Nucleus accumbens (tissue), 56 donors: Measurements from ENCODE around the gene QPCTL.
"Not testable (repeated sequence)": the region's sequence is repeated elsewhere in the genome, so short reads cannot be mapped to it uniquely, and the experiment has no call there.

ENCODE experiments used
- DNase-seq, 56 donors: peaks; one replicate each; lab custom pipeline; 2025; lab: John Stamatoyannopoulos, UW

The QPCTL gene

DNA sequence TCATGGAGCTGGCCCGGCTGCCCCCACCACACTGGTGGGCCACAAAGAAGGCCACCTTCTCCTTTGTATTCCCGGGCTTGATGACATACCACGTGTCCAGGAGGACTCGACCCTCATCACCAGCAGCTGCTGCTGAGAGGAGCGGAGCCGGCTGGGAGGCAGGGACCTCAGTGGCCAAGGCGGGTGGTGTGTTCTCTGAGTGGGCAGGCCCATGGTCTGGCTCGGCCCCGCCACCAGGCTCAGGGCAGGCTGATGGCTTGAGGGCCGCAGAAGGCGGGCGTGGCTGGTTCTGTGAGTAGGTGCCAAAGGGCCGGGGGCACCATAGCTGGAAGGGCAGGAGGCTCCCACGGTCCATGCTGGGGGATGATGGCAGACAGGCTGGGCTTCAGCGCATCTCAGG is 20.7 kb downstream of the QPCTL start:
- DNase-seq = no peak

DNA sequence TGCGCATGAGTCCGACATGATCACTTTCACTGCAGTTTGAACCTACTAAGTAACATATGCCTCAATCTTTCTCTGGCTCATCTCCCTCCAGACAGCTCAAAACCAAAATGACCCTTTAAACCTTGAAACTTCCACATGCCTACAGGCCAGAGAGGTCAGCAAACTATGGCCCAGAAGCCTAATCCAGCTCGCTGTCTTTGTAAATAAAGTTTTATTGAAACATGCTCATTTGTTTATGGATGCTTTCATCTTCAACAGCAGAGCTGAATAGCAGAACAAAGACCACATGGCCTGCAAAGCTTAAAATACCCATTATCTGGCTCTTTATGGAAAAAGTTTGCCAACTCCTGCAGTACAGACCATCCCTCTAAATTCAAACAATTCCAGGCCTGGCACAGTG is 22.7 kb downstream of the QPCTL start:
- DNase-seq = no peak

DNA sequence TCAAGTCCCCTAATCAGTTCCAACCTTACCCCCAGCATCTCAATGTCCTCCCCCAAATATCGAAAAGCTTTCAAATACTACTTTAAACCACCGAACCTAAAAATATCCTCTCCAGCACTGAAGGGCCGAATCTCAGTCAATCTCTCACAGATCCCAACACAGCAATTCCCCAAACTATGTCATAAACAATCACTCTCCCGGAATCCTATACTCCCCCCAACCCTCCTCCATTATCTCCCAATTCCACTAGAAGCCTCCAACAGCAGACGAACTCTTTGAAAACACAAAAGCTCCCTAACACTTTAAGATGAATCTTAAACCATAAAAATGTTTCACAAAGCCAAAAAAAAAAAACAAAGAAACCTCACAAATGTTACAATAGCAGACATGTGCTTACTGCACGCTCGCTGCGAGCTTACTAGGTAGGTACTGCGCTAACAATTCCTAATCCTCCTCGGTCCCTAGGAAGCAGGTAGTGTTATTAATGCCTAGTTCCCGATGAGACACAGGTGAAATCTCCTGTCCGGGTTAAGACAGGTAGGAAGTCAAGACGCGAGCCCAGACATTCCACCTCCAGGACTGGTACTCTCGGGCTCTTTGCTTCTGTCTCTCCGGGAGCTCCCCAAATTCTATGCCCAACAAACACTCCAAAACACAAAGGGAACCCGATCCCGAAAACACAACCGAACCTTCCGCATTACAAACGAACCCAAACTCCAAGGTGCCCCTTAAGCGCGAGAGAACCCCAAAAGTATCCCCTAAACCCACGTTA is 24.1 kb downstream of the QPCTL start:
- DNase-seq = peak in 19 of 56 donors; percentile 9 to 74 (median 44)

DNA sequence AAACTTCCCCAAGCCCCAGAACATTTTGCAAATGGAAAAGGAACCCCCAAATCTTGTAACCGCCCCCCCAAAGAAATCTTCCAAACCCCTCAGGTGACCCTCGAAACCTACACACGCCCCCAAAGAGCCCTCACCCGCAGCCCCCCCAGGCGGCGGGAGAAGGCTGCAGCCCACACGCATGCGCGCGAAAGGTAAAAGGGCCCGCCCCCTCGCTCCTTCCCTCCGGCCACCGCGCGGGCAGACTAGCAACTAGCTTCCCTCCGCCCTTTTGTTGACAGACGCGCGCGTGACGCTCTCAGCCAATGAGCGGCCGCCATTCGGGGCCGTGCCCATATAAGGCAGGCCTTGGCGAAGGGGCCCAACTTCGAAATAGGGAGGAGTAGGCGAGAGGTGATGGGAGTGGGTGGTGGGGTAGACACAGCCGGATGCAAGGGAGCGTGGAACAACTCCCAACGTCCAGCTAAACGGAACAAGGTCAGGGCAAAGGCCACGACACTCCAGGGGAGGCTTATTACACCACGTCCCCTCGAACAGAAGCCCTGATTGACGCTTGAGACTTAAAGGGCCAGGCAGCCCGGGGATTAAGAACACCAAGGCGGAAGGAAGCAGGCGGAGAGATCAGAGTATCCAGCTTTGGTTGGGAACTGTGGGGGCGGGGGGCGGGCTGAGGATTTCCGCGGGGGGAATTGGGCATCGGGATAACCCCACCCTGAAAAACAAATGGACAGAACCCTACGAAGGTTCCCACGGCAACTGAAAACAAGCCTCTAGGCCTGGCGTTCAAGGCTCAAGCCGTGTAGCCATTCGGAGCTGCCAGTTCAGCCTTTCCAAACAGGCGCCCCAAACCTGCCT is 24.9 kb downstream of the QPCTL start:
- DNase-seq = peak; percentile 90 to 100 (median 99)

DNA sequence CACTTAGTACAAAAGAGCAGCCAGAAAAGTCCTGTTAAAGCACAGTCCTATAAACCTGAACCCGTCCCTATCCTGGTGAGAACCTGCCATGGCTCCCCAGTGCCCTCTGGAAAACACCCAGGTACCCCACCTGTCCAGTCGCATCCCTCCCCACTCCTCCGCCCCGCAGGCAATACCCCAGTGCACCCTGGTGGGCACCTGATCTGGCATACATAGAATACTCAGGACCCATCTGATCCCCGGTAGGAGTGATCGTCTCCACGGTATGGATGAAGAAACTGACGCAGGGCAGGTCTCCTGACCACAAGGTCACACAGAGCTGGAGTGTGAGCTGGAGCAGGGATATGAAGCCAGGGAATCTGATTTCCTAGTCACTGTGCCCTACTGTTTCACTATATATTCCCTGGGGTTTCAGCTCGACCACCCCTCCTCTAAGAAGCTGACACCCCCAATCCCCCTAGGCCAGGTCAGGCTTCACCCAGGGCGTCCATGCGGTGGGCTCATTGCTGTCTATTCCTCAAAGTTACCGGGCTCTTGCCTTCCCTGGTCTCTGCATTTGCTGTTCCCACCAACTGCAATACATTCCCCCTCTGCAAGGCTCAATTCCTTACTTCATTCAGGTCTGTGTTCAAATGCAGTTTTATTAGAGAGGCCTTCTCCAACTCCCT is 25.7 kb downstream of the QPCTL start:
- peak in 4 of 56 donors; percentile 35 to 54 (median 38) for DNase-seq

DNA sequence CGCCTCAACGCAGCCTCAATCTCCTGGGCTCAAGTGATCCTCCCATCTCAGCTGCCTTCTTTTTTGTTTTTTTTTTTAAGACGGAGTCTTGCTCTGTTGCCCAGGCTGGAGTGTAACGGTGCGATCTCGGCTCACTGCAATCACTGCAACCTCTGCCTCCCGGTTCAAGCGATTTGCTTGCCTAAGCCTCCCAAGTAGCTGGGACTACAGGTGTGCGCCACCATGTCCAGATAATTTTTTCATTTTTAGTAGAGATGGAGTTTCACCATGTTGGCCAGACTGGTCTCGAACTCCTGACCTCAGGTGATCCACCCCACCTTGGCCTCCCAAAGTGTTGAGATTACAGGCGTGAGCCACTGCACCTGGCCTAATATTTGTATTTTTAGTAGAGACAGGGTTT is 27.6 kb downstream of the QPCTL start:
- not testable (repeated sequence) for DNase-seq

DNA sequence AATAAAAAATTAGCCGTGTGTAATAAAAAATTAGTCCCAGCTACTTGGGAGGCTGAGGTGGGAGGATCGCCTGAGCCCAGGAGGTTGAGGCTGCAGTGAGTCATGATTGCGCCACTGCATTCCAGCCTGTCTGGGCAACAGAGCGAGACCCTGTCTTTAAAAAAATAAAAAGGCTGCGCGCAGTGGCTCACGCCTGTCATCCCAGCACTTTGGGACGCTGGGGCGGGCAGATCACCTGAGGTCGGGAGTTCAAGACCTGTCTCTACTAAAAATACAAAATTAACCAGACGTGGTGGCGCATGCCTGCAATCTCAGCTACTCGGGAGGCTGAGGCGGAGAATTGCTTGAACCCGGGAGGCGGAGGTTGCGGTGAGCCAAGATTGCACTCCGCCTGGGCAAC is 36.2 kb downstream of the QPCTL start:
- DNase-seq = not testable (repeated sequence)

DNA sequence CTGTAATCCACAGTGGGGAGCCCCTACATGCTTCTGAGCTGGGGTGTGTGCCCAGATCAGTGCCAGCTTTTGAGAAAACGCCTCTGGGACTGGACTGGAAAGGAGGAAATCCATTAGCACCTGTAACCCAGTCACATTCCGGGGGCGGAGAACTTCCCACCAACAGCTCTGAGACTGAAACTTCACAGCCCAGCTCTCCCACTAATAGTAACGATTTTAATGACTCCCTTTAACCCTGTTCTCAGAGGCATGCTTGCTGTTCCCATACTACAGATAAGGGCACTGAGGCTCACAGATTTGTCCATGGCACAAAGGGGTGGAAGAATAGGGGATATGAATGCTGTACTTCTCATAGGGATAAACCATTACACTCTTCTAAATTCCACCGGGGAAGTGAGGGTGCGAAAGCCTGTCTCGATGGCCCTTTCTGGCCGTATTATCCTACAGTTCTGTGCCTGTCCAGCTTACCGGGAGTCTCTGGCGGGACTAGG is 37.4 kb downstream of the QPCTL start:
- peak in 2 of 56 donors; percentile 8 to 21 for DNase-seq

DNA sequence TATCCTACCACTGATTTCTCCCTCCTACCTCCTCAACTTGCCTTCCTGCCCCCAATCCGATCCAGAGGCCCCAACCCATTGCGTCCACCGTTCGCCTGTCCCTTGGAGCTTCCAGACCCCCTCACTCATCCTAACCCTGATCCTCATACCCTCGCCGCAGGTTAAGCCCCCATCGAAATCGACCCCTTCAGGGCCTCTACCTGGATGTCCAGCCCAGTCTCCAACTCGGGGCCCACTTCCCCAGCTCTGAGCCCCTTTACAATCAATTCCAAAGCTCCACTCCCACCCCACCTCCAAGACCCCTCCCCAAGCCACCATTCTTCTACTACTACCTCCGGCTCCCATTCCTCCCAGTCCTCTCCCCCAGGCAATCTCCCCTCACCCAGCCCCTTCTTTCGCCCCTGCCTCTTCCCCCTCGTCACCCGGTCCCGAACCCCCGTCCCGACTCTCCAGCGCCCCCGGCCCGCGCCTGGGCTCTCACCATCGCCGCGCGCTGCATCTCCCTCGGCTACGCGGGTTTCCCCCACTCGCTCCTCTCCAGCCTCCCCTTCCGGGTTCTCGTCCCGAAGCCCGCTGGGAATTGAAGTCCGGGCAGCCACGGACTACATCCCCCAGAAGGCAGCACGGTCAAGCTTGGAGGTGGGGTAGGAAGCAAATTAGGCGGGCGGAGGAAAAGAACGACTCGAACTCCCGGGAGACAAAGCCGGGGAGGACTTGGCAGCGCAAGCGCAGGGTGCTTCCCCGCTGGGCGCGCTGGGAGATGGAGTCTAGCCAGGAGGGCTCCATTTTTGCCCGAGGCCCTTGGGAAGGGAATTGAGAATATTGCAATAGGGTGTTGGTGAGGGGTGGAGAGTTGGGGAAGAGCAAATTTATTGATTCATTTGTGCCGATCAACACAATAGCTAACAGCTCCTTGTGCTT is 38.2 kb downstream of the QPCTL start, which contains the start of gene FBXO46:
TSS of gene FBXO46 (minus strand) at position 529 of the 921 bp plus-strand sequence. CDS start 17,401 bp downstream, outside the sequence.
- peak; percentile 84 to 99 (median 97) for DNase-seq

DNA sequence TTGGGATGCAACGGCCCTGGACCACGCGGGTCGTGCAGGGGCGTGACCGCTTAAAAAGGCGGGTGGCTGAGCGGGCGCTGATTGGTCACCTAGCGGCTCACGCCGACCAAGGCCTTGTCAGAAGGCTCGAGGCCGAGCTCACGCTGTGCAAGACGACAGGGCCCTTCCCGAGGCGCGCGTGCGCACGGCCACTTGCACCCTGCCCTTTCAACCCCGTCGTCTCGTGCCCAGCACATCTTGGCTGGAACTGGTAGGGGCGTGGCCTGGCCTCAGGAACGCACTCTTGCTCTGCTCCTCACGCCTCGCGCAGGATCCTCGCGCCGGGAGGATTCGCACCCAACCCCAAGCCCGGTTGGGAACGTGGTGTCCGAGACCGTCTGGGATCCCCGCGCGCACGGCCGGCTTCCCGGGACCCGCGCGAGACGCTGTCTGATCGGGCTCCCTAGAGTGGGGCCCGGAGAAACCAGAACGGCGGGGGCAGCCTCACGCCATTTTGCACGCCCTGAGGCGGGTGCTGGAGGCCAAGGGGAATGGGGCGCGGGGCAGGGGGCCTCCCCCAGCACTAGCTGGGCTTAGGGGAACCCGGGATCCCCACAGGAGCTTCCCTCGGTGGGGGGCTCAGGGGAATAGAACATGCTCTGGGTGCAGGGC is 40.8 kb downstream of the QPCTL start, which contains the start of gene MEIOSIN:
TSS of gene MEIOSIN (plus strand) at position 280 of the 651 bp plus-strand sequence. CDS start 1,938 bp downstream, outside the sequence.
- no peak for DNase-seq

DNA sequence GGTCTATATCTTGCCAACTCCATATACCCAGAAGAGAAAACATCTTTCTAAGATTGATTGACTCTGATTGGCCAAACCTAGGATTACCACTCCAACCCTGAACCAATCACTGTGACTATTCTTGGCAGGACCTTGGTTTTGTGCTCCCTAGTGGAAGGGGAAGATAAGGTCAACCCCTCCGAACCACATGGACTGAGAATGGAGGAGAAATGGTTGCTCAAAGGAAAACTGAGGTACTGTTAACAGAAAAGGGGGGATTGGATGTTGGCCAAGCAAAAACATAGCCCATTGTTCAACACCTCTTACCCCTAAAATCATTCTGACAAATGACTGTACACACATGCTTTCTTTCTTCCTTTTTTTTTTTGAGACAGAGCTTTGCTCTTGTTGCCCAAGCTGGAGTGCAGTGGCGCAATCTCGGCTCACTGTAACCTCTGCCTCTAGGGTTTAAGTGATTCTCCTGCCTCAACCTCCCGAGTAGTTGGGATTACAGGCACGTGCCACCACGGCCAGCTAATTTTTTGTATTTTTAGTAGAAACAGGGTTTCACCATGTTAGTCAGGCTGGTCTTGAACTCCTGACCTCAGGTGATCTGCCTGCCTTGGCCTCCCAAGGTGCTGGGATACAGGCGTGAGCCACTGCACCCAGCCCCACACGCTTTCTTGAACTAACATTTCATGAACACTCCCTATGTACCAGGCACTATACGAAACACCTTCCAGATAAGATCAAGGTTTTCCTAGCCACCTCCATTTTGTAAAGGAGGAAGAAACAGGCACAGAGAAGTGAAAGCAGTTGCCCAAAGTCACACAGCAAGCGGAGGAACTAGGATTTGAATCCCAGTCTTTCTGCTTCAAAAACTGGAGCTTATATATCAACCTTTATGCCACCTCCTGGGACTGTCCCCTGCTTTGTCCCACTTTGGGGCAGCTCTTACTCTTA is 47.3 kb downstream of the QPCTL start:
- no peak for DNase-seq

DNA sequence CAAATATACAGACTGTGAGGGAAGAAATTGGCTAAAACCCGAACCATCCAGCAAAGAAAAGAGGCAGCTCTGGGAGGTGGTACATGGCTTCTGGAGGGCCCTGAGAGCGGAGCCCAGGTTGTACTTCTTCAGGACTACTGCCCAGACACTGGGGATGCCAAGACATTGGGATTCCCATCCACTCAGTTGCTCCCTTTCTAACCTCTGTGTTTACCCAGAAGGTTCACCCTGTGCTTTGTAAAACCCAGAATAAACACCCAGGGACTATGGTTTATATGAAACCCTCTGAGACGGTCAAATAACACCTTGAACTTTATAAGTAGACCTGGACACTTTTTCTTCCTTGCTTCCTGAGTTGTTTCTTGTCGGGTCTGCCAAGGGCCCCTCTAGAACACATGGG is 50.5 kb downstream of the QPCTL start:
- DNase-seq = no peak

DNA sequence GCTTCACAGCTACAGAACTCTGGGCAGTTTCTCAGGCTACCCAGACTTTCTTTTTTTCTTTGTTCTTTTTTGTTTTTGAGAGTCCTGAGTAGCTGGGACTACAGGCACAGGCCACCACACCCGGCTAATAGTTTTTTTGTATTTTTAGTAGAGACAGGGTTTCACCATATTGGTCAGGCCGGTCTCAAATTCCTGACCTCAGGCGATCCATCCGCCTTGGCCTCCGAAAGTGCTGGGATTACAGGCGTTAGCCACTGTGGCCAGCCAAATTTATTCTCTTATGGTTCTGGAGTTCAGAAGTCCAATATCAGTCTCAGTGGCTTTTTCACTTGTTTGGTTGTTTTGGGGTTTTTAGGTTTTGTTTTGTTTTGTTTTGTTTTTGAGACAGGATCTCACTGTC is 53.1 kb downstream of the QPCTL start:
- no peak for DNase-seq

DNA sequence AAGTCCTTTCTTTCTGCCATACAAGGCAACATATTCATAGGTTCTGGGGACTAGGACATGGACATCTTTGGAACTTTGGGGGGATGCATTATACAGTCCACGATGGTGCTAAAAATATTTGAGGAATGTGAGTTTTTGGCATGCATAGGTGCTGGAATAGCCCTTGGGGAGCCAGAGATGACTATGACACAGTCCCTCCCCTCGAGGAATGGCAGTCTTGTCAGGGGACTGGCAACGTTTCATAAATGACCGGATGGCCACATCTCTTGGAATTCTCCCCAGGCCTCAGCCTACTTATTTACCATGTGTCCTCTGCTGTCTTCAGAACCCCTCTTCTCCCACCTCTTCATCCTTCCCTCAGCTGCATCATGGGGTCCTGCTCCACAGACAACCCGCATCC is 54.4 kb downstream of the QPCTL start:
- DNase-seq = no peak

DNA sequence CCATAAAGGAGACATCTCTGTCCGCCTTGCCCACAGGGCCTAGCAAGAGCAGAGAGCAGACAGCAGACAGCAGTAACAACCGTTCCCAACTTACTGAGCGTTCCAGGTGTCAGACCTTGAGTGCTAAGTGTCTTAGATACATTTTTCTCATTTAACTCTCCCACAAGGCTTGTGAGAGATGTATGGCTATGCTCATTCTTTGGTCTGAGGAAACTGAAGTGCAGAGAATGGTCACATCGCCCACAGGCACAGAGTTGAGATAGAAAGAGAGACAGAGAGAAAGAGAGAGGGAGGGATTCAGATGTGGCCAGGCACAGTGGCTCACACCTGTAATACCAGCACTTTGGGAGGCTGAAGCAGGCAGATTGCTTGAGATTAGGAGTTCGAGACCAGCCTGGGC is 55.0 kb downstream of the QPCTL start:
- no peak for DNase-seq

DNA sequence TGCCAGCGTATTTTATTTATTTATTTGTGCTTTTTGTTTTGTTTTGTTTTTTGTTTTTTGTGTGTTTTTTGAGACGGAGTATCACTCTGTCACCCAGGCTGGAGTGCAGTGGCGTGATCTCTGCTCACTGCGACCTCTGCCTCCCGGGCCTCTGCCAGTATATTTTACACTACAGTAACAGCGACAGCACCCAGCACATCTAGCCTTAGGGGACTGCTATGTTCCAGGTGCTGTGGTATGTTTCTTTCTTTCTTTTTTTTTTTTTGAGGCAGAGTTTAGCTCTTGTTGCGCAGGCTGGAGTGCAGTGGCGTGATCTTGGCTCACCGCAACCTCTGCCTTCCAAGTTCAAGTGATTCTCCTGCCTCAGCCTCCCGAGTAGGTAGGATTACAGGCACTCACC is 59.0 kb downstream of the QPCTL start:
- not testable (repeated sequence) for DNase-seq

DNA sequence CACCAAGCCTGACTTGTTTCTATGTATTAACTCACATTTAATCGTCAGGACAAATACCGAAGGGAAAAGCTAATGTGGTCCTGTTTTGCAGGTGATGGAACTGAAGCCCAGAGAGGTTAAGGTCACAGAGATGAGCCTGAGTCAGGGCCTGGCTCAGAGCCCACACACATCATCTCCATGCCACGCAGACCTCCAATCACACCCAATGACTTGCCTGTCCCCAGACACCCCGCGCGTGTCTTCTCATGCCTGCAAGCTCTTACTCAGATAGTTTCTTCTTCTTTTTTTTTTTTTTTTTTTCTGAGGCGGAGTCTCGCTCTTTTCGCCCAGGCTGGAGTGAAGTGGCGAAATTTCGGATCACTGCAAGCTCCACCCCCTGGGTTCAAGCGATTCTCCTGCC is 60.2 kb downstream of the QPCTL start:
- DNase-seq = no peak

DNA sequence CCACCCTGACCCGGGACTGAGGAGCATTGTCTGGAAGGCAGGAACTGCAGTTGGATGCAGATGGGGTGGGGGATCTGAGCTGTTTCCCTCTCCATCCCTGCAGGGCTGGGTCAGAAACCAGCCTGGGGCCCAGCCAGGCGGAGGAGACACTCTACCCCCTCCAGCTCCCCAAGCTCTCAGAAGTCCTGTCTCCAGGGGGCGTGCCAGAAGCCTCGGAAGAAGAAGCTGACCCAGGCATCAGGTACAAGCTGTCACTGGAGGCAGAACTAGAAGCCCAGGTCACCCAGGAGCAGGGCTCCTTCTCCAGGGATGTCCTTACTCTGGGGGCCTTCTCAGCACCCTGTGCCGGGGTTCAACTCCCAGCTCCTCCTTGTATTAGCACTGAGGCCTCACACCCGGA is 61.1 kb downstream of the QPCTL start:
- DNase-seq = no peak
